K562 (cell line): Measurements from ENCODE around the gene IQCM. TPM values are rescaled to one million over a fixed set of nuclear protein-coding genes. Genes with fewer than 3 reads are reported as not detected.

ENCODE experiments used
- ATAC-seq: fragments of 200-7000 bp; cut with Tn5 transposase; 3 replicates; pipeline ENCODE4 v1.9.1; 2020; ENCODE audit warnings: moderate library complexity
- BruUV-seq: library from RNA; stranded (reverse); fragments of 400-500 nt; replicated peaks from 2 replicates; lab custom pipeline; 2021; lab: Mats Ljungman, UMichigan
- CTCF ChIA-PET: fragments of 300-600 bp; formaldehyde crosslinking; extraction: SDS; loops from one replicate; lab custom pipeline; 2021; ENCODE audit warnings: low intra/inter-chr PET ratio; lab: Yijun Ruan, JAX
- POLR2A ChIA-PET: fragments of 300-600, 350-650 bp; sonication (Branson Sonifier 250); formaldehyde crosslinking; extraction: SDS; loops from one replicate; lab custom pipeline; 2021; ENCODE audit warnings: antibody characterized with exemption, inconsistent platforms; lab: Yijun Ruan, JAX
- DNase-seq, 4 experiments: peaks; one replicate each; pipeline versions ENCODE4 v3.0.0 to v3.0.0-alpha.2; 2011 to 2018; ENCODE audit warnings: low spot score in 3 of 4, mixed read lengths in 3 of 4; ENCODE audit errors: extremely low read depth in 1 of 4
- FAIRE-seq: peaks from 2 replicates; lab custom pipeline; 2011; peaks lifted over from hg19 to GRCh38; lab: Jason Lieb, UNC
- H2AFZ ChIP-seq: 2 replicates; pipeline ENCODE4 v1.6.0; 2011; ENCODE audit warnings: low read depth, low read length, control low read depth, inconsistent platforms
- H3K27ac ChIP-seq: fragments of 200-600 bp; 3 replicates; pipeline ENCODE4 v1.8.0; 2011; ENCODE audit warnings: low read depth, mild to moderate bottlenecking, control low read depth, inconsistent platforms, low read length, moderate library complexity, mixed read lengths; ENCODE audit errors: extremely low read depth
- H3K27me3 ChIP-seq, 2 experiments: fragments of 300-600 bp in 1 of 2; 2 replicates in 1 of 2; 3 replicates in 1 of 2; pipeline versions ENCODE4 v1.6.0 to v1.8.0; 2011; ENCODE audit warnings: inconsistent platforms in 2 of 2, low read length in 2 of 2, mild to moderate bottlenecking in 1 of 2, mixed read lengths in 1 of 2, moderate library complexity in 1 of 2; ENCODE audit not compliant: control insufficient read depth in 2 of 2, insufficient read depth in 2 of 2
- H3K36me3 ChIP-seq: fragments of 300-600 bp; 3 replicates; pipeline ENCODE4 v1.8.0; 2011; ENCODE audit warnings: mild to moderate bottlenecking, low read length, inconsistent platforms; ENCODE audit not compliant: control insufficient read depth, insufficient read depth
- H3K4me1 ChIP-seq, 2 experiments: fragments of 200-600 bp in 1 of 2; replicated peaks in 1 of 2; 2 replicates in 1 of 2; 3 replicates in 1 of 2; pipeline versions ENCODE4 v1.5.1 to v1.8.0; 2011; ENCODE audit warnings: inconsistent platforms in 2 of 2, low read length in 2 of 2, mild to moderate bottlenecking in 1 of 2, mixed read lengths in 1 of 2, moderate library complexity in 1 of 2; ENCODE audit not compliant: control insufficient read depth in 2 of 2, insufficient read depth in 2 of 2
- H3K4me2 ChIP-seq: 2 replicates; pipeline ENCODE4 v1.6.1; 2011; ENCODE audit warnings: low read length, control low read depth, inconsistent platforms, mixed read lengths; ENCODE audit not compliant: insufficient read depth
- H3K4me3 ChIP-seq: fragments of 200-600 bp; sonication (generic), shearing (Covaris generic); 2 replicates; pipeline ENCODE4 v1.5.1; 2016; ENCODE audit warnings: control low read depth, inconsistent platforms
- H3K79me2 ChIP-seq: fragments of 200-600 bp; 3 replicates; pipeline ENCODE4 v1.8.0; 2011; ENCODE audit warnings: low read length, inconsistent platforms; ENCODE audit not compliant: control insufficient read depth, insufficient read depth
- H3K9ac ChIP-seq, 2 experiments: 2 replicates each; pipeline versions ENCODE4 v1.6.0 to v1.6.1; 2011; ENCODE audit warnings: low read depth in 2 of 2, low read length in 2 of 2, control low read depth in 1 of 2, inconsistent platforms in 1 of 2, mild to moderate bottlenecking in 1 of 2, mixed read lengths in 1 of 2; ENCODE audit not compliant: insufficient read depth in 1 of 2
- H3K9me1 ChIP-seq: one replicate; pipeline ENCODE4 v1.6.0; 2011; ENCODE audit warnings: inconsistent platforms, mild to moderate bottlenecking, low read length, moderate library complexity; ENCODE audit not compliant: control insufficient read depth, insufficient read depth
- H3K9me3 ChIP-seq: replicated peaks from 2 replicates; pipeline ENCODE4 v1.5.1; 2011; ENCODE audit warnings: low read depth, low read length, inconsistent platforms; ENCODE audit not compliant: control insufficient read depth, insufficient read depth
- H4K20me1 ChIP-seq: replicated peaks from 2 replicates; pipeline ENCODE4 v1.6.1; 2011; ENCODE audit warnings: low read length, inconsistent platforms, mixed read lengths; ENCODE audit not compliant: control insufficient read depth, insufficient read depth
- ATF1 ChIP-seq, 2 experiments: fragments of 450-650 bp in 1 of 2; IDR thresholded peaks; 2 replicates each; pipeline ENCODE4 v1.6.1; 2016; ENCODE audit warnings: missing compliant biosample characterization in 1 of 2, missing genetic modification characterization in 1 of 2
- ETS2 ChIP-seq: IDR thresholded peaks from 2 replicates; pipeline ENCODE4 v1.6.1; 2016; ENCODE audit warnings: borderline replicate concordance, missing genetic modification characterization, mild to moderate bottlenecking, moderate library complexity, missing compliant biosample characterization; ENCODE audit not compliant: poor library complexity, severe bottlenecking
- KLF1 ChIP-seq: fragments of 450-650 bp; IDR thresholded peaks from 2 replicates; pipeline ENCODE4 v1.6.1; 2016; ENCODE audit warnings: missing genetic modification characterization, missing compliant biosample characterization
- PRDM10 ChIP-seq: fragments of 450-650 bp; IDR thresholded peaks from 2 replicates; pipeline ENCODE4 v1.6.1; 2018; ENCODE audit not compliant: partially characterized antibody
- RAD51 ChIP-seq: fragments of 450-650 bp; IDR thresholded peaks from 2 replicates; pipeline ENCODE4 v1.7.1; 2016; ENCODE audit warnings: low read depth, mild to moderate bottlenecking, borderline replicate concordance
- SRSF9 ChIP-seq: fragments of 200-400 bp; formaldehyde crosslinking; IDR thresholded peaks from 2 replicates; pipeline ENCODE4 v1.6.1; 2017; ENCODE audit warnings: low read depth, low read length, borderline replicate concordance
- SUPT5H ChIP-seq: fragments of 450-650 bp; IDR thresholded peaks from 2 replicates; pipeline ENCODE4 v1.6.1; 2016
- ZNF41 ChIP-seq: fragments of 250-450 bp; sonication (Bioruptor Pico); conservative IDR thresholded peaks from 2 replicates; pipeline ENCODE4 v1.4.0; 2020; ENCODE audit warnings: mild to moderate bottlenecking
- ZNF707 ChIP-seq: fragments of 250-450 bp; sonication (Bioruptor Pico); conservative IDR thresholded peaks from 2 replicates; pipeline ENCODE4 v1.8.0; 2022; ENCODE audit warnings: inconsistent platforms, mild to moderate bottlenecking, moderate library complexity
- WGBS: fragments of 100-300 bp; shearing (Covaris generic); methylation state at CpG from one replicate; pipeline ENCODE4 v1.1.6; 2016; ENCODE audit warnings: low coverage, mixed read lengths; ENCODE audit not compliant: insufficient coverage; ENCODE audit errors: missing lambda C conversion rate; 5-methylcytosine and 5-hydroxymethylcytosine counted together
- in situ Hi-C: fragments of 300-500 bp; cut with MboI; formaldehyde crosslinking; loops from 4 replicates; pipeline ENCODE4 v1.15.0; 2018; ENCODE audit warnings: inconsistent platforms, mixed read lengths
- intact Hi-C: fragments of 100-400 bp; cut with micrococcal nuclease; formaldehyde crosslinking; loops from 2 replicates; pipeline ENCODE4 v1.14.2; 2022
- polyA plus RNA-seq, 8 experiments: library from polyadenylated mRNA; depleted of rRNA in 4 of 8; stranded (reverse) in 5 of 8; unstranded in 3 of 8; fragments of >200 nt; fragmentation: Nextera tagmentation in 2 of 8; fragmentation: Illumina TruSeq in 1 of 8; extraction: Ambion mirVana in 2 of 8; extraction: Trizol in 1 of 8; gene quantifications; 2 replicates each; pipeline versions ENCODE4 v1.2.1 to v1.2.3, GENCODE V29; 2011 to 2014; ENCODE audit warnings: inconsistent platforms in 1 of 8, missing spikeins in 1 of 8
- total RNA-seq, 7 experiments: library from RNA; depleted of rRNA in 6 of 7; stranded (reverse); fragments of >200 nt in 6 of 7; fragmentation: Illumina TruSeq in 2 of 7; extraction: Trizol in 2 of 7; gene quantifications; 2 replicates each; pipeline versions ENCODE4 v1.2.1 to v1.2.3, GENCODE V29; 2011 to 2021; ENCODE audit warnings: low replicate concordance in 1 of 7
- TF ChIP-seq, protein P1 (sequence below): fragments of 250-450 bp; sonication (Bioruptor Pico); IDR thresholded peaks from 2 replicates; pipeline ENCODE4 v1.6.1; 2021; ENCODE audit warnings: mild to moderate bottlenecking
- TF ChIP-seq, protein P2 (sequence below): IDR thresholded peaks from 3 replicates; pipeline ENCODE4 v1.6.1; 2011; ENCODE audit warnings: borderline replicate concordance, mild to moderate bottlenecking, moderate library complexity; ENCODE audit not compliant: insufficient read length; ENCODE audit errors: extremely low read depth
- TF ChIP-seq, protein P3 (sequence below): fragments of 200-800 bp; sonication (Bioruptor generic); IDR thresholded peaks from 2 replicates; pipeline ENCODE4 v1.6.1; 2017; ENCODE audit warnings: missing genetic modification characterization, missing compliant biosample characterization

The IQCM gene
- total and polyA plus RNA-seq, 9 of the 15 experiments (the other 6 are each of a cell fraction or from before 2014, with no cell fraction given): not detected

DNA sequence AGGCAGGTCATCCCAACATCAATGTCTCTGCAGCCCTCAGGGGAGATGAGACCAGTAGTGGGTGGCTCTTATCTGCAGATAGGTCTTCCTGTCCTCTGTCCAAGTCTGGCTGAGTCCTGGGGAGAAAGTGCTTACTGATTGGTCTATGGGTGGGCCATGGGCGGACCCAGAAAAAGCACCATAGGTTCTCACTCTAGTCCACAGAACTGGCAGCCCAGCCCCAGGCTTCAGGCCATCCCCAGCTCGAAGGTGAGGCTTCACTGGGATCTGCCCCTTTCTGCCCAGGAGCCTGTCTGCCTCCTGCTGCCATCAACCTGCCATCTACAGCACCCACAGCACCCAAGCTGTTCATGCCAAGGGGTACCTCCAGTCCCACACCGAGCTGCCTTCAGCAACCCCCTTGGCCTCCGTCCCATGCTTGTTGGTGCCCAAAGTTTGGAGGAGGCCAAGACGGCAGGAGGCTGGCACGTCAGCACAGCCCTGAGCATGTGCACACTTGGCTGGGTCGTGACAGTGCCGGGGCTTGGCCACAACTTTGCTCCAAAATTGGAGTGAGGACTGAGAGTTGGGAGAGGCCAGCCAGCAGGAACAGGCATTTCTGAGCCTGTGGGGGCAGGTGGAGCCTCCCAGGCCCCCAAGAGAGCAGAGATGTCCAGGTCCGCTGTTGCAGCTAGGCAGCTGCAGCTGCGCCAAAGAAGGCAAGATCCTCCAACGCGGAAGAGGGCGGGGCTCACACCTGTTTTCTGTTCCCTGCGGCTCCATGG, 99.6 kb downstream of the IQCM start:
- no peak overlapping the region for H3K4me2 ChIP-seq
- no peaks in the 10 kb centered on the region for H4K20me1 ChIP-seq
- ChIA-PET POLR2A (no interaction called here), CTCF (no interaction called here)
- H3K27me3 ChIP-seq: no peaks in the 10 kb centered on the region
- H3K27ac ChIP-seq: no peak overlapping the region
- intact Hi-C loops: no loop called here
- FAIRE-seq: no peak
- no peak overlapping the region for H3K9ac ChIP-seq
- H3K36me3 ChIP-seq: no peaks in the 10 kb centered on the region
- H2AFZ ChIP-seq: no peak overlapping the region
- ATAC-seq: no peak
- H3K4me1 ChIP-seq: no peaks in the 10 kb centered on the region
- under 1% methylated on average over 11 of the region's 14 CpGs for WGBS
- no TSS peak for BruUV-seq
- no peak for DNase-seq
- no peaks in the 10 kb centered on the region for H3K79me2 ChIP-seq
- no peak overlapping the region for H3K4me3 ChIP-seq
- H3K9me1 ChIP-seq: no peaks in the 10 kb centered on the region
- no peaks in the 10 kb centered on the region for H3K9me3 ChIP-seq
- in situ Hi-C loops: no loop called here
- TF ChIP-seq ATF1 (CRISPR knock-in tag; IDR thresholded peaks at IDR 0.05): no peak
- no peak for TF ChIP-seq ATF1 (tag; IDR thresholded peaks at IDR 0.05)
- TF ChIP-seq SRSF9: no peak
- TF ChIP-seq ZNF41 (CRISPR knock-in tag): no peak
- TF ChIP-seq, protein P1, sequence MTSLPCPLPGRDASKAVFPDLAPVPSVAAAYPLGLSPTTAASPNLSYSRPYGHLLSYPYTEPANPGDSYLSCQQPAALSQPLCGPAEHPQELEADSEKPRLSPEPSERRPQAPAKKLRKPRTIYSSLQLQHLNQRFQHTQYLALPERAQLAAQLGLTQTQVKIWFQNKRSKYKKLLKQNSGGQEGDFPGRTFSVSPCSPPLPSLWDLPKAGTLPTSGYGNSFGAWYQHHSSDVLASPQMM (CRISPR knock-in tag): no peak
- TF ChIP-seq PRDM10: no peak
- TF ChIP-seq ZNF707 (CRISPR knock-in tag): no peak
- TF ChIP-seq, protein P2, sequence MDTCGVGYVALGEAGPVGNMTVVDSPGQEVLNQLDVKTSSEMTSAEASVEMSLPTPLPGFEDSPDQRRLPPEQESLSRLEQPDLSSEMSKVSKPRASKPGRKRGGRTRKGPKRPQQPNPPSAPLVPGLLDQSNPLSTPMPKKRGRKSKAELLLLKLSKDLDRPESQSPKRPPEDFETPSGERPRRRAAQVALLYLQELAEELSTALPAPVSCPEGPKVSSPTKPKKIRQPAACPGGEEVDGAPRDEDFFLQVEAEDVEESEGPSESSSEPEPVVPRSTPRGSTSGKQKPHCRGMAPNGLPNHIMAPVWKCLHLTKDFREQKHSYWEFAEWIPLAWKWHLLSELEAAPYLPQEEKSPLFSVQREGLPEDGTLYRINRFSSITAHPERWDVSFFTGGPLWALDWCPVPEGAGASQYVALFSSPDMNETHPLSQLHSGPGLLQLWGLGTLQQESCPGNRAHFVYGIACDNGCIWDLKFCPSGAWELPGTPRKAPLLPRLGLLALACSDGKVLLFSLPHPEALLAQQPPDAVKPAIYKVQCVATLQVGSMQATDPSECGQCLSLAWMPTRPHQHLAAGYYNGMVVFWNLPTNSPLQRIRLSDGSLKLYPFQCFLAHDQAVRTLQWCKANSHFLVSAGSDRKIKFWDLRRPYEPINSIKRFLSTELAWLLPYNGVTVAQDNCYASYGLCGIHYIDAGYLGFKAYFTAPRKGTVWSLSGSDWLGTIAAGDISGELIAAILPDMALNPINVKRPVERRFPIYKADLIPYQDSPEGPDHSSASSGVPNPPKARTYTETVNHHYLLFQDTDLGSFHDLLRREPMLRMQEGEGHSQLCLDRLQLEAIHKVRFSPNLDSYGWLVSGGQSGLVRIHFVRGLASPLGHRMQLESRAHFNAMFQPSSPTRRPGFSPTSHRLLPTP: no peak
- TF ChIP-seq SUPT5H: no peak
- TF ChIP-seq RAD51: no peak
- TF ChIP-seq KLF1 (tag): no peak
- no peak for TF ChIP-seq ETS2
- TF ChIP-seq, protein P3, sequence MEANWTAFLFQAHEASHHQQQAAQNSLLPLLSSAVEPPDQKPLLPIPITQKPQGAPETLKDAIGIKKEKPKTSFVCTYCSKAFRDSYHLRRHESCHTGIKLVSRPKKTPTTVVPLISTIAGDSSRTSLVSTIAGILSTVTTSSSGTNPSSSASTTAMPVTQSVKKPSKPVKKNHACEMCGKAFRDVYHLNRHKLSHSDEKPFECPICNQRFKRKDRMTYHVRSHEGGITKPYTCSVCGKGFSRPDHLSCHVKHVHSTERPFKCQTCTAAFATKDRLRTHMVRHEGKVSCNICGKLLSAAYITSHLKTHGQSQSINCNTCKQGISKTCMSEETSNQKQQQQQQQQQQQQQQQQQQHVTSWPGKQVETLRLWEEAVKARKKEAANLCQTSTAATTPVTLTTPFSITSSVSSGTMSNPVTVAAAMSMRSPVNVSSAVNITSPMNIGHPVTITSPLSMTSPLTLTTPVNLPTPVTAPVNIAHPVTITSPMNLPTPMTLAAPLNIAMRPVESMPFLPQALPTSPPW (CRISPR knock-in tag): no peak
